GM21786 (cell line): ENCODE data around the gene KCTD7.
"Not testable (repeated sequence)": the region's sequence is repeated elsewhere in the genome, so short reads cannot be mapped to it uniquely, and the experiment has no call there.

Experiments used
- ATAC-seq: cut with Tn5 transposase; IDR thresholded peaks from one replicate; pipeline ENCODE4 v1.9.1; 2021; ENCODE audit not compliant: unreplicated experiment

KCTD7 gene

DNA sequence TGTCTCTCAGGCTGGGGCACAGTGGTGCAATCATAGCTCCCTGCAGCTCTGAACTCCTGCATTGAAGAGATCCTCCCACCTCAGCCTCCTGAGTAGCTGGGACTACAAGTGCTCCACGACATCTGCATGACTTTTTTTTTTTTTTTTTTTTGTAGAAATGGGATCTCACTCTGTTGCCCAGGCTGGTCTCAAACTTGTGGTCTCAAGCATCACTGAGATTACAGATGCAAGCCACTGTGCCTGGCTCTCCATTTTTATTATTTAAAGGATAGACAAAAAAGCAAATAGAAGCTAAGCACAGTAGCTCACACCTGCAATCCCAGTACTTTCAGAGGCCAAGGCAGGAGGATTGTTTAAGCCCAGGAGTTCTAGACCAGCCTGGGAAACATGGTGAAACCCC, 13.0 kb upstream of the KCTD7 start:
- no peak for ATAC-seq

DNA sequence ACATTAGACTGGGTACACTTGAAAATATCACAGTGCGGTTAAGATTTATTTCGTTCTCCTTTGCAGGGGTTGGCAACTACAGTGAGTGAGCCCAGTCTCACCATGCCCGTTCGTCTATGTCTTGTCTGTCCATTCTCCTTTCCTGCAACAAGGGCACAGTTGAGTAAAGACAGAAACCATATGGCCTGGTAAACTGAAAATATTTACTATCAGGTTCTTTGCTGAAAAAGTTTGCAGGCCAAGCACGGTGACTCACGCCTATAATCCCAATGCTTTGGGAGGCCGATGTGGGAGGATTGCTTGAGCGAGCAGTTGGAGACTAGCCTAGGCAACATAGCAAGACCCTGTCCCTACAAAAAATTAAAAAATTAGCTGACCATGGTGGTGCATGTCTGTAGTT, 11.4 kb upstream of the KCTD7 start:
- no peak for ATAC-seq

DNA sequence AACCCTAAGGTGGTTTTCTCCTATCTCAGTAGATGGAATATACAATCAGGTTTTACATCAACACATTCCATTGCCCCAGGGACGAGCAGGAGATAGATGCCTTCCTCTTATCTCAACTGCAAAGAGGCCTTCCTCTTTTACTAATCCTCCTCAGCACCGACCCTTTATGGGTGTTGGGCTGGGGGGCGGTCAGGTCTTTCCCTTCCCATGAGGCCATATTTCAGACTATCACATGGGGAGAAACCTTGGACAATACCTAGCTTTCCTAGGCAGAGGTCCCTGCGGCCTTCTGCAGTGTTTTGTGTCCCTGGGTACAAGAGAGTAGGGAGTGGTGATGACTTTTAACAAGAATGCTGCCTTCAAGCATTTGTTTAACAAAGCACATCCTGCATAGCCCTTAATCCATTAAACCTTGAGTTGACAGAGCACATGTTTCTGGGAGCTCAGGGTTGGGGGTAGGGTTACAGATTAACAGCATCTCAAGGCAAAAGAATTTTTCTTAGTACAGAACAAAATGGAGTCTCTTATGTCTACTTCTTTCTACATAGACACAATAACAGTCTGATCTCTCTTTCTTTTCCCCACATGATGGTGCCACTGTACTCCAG, 9.2 kb upstream of the KCTD7 start:
- not testable (repeated sequence) for ATAC-seq

DNA sequence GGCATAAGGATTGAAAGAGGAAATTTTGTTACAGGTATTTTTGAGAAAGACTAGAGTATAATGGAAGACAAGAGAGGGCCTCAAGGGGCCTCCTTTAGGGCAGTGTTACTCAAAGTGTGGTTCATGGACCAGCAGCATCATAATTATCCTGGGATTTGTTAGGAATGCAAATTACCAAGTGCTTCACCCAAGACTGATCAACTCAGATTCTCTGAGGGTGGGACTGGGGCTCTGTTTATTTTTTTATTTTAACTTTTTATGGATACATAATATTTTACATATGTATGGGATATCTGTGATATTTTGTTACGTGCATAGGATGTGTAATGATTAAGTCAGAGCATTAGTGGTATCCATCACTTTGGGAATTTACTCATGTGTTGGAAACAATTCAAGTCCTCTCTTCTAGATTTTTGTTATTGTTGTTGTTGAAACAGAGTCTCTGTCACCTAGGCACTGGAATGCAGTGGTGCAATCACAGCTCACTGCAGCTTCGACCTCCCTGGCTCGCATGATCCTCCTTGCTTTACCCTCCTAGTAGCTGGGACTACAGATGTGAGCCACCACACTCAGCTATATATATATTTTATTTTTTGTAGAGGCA, 2.2 kb upstream of the KCTD7 start:
- no peak for ATAC-seq

DNA sequence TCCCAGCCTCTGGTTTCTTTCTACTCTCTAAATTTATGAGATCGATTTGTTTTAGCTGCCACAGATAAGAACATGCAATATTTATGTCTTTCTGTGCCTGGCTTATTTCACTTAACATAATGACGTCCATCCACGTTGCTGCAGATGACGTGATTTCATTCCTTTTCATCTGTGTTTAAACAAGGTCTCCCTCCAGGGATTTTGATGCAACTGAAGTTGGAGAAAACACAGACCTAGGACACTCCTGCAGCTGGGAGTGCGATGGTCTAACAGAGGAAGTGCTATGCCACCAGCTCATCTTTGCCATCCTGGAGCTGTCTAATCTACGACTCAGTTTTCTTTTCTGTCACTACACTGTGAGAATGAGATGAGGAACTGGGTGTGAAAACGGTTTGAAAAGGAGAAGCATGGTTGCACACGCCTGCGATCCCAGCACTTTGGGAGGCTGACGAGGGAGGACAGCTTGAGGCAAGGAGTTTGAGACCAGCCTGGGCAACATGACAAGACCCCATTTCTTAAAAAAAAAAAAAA, 1.5 kb upstream of the KCTD7 start:
- no peak for ATAC-seq

DNA sequence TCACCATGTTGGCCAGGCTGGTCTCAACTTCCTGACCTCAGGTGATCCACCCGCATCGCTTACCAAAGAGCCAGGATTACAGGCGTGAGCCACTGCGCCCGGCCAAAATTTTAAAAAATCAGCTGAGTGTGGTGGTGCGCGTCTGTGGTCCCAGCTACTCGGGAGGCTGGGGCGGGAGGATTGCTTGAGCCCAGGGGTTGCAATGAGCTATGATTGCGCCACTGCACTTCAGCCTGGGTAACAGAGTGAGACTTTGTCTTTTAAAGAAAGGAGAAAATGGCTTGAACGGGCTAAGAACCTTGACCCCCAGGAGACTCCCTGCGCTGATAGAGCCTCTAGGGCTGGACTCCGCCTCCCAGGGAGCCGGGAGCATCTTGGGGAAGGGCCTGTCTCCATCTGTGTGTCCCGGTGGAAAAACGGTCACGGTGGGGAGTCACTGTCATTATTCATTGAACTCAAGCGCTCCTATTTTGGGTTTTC, 760 bp upstream of the KCTD7 start:
- ATAC-seq, result peak; percentile 1

DNA sequence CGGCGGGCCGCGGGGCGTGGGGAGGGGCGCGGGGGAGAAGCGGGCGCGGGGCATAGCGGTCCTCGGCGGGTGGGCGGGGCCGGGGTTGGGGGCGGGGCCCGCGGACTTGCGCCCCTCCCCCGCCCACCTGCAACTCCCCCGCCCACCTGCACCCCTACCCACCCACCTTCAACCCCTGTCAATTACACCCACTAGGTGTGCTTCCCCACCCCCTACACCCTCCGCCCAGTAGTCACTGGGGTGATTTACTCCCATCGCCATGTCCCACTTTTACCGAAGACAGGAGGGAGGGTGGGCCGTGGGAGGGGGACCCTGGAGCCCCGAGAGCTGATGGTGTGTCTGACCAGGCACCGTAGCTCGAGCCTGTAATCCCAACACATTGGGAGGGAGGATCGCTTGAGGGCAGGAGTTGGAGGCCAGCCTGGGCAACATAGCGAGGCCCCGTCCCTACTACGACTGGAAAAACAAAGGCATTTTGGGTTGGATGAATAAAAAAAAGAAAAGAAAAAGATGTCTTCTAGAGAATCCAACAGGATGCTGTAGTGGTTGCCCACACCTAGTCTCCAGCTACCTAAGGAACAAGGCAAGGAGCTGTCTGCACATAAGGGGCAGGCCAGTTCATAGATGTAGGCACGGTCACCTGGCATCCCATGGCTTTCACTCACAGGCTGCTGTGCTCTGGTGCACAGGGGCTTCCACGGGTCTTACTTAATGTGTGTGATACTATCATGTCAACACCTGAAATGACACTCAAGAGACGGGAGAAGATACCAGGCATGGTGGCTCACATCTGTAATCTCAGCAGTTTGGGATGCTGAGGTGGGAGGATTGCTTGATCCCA, 761 bp downstream of the KCTD7 start:
- ATAC-seq, result peak; percentile 1

DNA sequence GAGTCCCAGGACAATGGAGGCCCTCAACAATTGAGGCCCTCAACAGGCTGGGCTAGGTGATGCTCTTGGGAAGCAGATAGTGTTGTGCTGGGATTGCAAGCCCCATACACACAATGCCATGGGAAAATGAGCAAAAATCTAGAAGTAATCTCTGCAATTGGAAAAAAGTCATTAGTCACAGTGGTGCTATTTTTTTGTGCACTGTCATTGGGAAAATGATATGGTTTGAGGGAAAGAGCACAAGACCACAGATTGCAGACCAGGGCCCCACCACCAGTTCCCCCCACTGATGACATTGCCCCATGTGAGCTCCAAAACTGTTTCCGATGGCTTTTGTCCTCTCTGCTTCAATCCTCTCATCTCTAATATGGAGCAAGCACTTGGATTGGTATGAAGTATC, 1.9 kb downstream of the KCTD7 start:
- ATAC-seq, result no peak

DNA sequence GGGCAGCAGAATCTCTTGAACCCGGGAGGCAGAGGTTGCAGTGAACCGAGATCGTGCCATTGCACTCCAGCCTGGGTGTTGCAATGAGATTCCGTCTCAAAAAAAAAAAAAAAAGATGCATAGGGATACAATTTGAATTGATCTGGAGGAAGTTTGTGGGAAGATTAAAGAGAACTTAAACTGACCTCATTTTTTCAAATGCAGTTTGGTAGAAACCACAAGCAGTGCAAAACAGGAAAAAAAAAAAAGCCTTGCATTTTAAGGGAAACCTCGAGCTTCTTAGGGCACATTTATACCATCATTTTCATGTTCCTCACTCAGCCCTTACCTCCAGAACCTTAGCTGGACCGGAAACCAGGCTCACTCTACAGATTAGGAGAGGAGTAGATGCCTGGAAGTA, 2.8 kb downstream of the KCTD7 start:
- no peak for ATAC-seq

DNA sequence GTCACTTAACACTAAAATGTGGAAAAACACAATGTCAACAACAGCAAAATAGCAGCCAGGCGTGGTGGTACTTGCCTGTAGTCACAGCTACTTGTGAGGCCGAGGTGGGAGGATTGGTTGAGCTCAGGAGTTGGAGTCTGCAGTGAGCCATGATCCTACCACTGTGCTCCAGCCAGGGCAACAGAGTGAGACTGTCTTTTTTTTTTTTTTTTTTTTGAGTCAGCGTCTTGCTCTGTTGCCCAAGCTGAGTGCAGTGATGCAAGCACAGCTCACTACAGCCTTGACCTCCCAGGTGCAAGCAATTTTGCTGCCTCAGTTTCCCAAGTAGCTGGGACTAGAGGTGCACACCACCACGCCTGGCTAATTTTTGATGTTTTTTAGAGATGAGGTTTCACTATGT, 6.1 kb downstream of the KCTD7 start:
- ATAC-seq, result no peak

DNA sequence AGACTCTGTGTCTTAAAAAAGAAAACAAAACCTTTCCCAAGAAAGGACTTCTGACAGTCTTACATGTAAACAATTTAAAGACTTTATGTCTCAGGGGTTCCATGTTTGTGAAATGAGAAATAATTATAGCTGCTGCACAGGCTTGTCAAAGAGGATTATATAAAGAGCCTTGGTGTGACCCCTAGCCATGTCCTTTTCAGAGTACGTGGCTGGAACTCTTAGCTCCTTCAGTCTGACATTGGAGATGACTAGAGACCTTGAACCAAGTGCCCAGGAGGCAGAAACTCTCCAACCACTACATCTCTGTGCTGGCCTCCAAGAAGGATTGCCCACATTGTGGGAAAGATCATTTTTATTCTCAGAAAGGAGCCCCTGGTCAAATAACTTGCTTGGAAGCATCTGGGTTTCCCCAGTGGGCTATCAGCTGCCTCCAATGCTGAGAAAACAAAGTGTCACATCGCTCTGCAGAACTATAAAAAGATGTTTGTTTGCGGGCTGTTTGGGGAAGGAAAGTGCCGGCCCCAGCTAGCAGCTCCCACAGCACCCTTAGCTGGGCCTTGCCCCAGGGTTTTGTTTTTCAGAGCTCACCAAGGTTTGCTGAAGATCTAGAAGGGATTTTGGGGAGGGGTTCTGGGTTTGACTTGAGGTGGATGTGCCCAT, 6.8 kb downstream of the KCTD7 start:
- ATAC-seq, result peak; percentile 30

DNA sequence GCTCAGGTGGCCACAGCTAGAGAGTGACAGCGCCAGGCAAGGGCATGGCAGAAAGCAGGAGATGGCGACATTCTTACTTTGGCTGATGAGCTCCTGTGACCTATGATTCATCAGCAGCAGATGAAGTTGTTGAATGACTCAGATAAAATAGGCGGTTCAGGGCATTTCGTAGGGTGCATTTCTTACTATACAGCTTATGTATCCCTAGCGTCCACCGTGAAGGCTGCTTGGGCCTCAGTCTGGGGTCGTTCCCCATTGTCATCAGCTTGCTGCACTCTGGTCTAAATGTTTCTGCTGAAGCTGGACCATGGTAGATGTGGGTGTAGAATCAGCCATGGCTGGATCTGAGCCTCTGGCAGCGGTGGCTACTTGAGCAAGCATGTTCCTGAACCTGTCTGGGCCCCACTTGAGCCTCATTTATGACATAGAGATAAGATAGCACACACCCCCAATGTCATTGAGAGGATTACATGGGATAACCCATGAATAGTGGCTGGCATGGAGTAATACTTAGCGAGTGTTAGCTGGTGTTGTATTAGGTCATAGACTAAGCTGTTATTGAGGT, 7.4 kb downstream of the KCTD7 start:
- peak; percentile 41 for ATAC-seq

DNA sequence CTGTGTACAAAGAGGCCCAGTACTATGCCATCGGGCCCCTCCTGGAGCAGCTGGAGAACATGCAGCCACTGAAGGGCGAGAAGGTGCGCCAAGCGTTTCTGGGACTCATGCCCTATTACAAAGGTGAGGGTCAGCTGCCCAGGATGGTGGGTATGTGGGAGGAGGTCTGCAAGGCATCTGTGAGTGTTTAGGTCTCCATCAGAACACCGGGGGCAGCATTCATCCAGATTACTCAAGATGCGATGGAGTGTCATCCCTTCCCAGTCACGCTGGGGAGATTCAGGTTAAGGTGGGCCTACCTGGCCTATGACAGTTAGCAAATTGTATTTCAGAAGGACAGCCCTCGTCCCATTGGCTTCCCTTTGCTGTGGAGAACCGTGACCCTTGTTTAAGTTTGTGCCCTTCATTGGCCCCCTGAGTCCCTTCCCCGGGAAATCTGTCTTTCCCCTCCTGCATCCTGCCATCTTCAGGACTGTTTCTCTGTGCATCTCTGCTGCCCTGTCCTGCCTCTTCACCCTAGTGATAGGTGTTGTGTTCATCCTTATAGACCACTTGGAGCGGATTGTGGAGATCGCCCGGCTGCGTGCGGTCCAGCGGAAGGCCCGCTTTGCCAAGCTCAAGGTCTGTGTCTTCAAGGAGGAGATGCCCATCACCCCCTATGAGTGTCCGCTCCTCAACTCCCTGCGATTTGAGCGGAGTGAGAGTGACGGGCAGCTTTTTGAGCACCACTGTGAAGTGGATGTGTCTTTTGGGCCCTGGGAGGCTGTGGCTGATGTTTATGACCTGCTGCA, 9.8 kb downstream of the KCTD7 start:
- no peak for ATAC-seq

DNA sequence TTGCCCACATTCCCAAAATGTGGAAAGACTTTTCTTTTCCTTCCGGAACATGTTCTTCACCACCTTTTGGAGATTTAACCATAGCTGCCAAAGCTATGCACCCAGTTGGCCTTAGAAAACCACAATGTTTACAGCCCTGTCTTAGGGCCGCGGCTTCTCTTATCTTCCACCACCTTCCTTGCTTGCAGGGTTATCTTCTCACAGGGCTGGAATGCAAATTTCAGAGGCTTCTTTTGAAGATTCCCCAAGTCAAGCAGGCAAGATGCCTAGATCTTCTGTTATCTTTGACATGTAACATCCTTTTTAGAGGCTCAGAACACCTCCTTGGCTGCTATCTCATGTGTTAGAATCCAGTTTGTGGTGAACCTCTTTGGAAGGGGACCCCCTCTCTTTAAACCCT, 11.1 kb downstream of the KCTD7 start:
- no peak for ATAC-seq

DNA sequence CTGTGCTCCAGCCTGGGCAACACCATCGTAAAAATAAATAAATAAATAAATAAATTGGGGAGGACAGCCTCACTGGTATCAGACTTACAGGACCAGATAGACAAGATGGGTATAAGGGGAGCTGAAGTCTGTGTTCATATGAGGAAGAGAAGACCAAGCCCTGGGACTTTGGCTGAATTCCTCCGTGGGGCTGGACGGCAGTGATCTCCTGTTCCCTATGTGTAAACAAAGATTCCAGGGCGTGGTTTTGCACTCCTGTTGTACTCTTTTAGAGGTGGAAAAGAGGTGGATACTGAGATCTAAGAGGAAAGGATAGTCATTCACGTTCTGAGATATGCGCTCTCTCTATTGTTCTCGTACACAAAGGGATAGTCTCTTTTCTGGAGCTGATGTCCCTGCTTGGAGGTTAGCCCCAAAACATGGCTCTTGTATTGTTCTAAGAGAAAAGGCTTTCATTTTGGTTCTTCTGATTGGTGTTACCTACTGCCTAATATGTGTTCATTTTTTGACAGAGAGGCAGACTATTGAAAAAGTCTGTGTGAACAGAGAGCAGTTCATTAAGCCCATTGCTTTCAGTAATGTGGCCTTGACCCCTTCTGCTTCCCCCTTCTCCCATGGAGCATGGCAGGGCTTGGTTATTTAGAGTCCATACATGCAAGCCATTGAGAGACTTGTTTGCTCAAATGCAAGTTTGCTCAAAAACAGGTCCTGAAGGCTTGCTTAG, 12.3 kb downstream of the KCTD7 start:
- ATAC-seq, result no peak

DNA sequence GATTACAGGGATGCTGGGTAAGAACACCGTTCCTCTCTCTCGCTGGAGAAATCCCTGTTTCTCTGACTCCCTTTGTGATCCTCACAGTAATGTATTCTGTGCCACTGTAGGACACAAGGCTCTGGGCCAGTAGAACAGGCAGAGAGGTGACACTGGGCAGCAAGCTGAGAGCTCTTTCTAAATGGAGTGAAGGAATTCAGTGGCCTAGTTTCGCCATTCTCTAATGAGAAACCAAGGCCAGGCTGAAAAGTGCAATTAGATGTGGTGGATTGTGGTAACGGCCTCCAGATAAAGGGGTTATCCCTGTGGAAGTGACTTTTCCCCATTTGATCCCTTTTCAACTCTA, 12.8 kb downstream of the KCTD7 start:
- ATAC-seq, result no peak

DNA sequence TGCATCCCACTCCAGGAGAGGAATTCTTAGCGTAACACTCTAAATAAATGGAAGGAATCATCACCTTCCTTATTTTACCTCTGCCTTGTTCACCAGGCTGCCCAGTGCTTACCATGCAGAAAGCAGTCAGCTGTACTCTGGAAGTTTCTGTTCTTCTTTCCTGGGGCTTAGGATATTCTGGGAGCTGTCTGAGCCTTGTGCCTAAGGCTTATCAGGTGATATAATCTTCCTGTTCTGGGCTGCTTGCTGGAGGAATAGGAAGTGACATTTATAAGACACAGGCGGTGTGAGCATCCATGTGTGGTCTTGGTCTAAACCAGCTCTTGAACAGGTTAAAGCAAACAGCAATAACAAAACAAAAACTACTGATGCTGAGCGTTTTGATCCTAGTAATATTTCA, 13.5 kb downstream of the KCTD7 start:
- ATAC-seq, result no peak

DNA sequence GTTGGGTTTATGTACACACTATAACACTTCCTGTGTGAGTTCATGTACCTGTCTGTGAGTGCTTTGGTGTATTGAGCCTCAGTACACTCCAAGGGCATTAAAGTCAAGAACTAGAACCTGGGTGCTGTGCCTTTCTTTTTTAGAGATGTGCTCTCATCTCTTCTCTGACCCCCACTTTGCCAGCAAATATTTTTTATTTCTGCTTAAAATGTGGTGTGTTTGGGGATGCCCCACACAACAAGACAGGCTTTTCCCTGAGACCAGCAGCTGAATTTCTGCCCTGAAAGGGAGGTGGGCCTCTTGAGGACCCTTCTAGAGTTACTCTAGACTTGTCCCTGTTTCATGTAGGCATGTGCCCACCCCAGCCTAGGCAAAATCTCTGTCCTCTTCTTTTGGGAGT, 14.3 kb downstream of the KCTD7 start:
- ATAC-seq, result no peak

DNA sequence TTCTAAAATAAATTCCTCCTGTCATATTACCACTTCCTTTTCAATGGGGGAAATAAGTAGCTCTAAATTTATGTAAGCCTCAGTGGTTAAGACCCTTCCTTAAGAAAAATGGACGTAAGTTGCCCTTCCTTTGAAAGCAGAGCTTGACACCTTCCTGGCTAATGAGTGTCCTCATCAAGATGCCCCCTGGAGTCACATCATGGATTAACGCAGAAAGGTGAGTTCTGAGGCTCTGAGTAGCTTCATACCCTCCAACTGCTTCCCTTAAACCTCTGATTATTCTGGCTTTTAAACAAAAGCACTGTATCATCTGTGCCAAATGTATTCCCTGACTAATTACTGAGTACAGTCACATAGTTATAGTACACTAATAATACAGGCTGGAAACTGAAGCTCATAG, 14.7 kb downstream of the KCTD7 start:
- no peak for ATAC-seq

DNA sequence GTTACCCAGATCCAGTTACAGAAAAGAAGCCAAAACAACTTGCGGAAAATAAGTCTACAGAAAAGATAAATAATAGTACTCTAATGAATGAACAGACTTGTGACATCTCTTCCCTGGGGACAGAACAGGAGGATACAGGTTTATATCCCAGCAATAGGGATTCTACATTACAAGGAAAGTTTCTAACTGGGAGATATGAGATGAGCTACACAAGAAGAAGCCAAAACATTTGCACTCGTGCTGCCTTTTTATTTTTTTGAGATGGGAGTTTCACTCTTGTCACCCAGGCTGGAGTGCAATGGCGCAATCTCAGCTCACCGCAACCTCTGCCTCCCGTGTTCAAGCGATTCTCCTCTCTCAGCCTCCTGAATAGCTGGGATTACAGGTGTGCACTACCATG, 22.3 kb downstream of the KCTD7 start:
- ATAC-seq, result not testable (repeated sequence)
